HG02884 (cell line): ENCODE results near the gene HSD17B13.
"Not testable (repeated sequence)": the region's sequence is repeated elsewhere in the genome, so short reads cannot be mapped to it uniquely, and the experiment has no call there.

Experiments used
- ATAC-seq: cut with Tn5 transposase; IDR thresholded peaks from one replicate; pipeline ENCODE4 v1.9.1; 2021; ENCODE audit warnings: mild to moderate bottlenecking, moderate library complexity; ENCODE audit not compliant: unreplicated experiment

The HSD17B13 gene

GRCh38 chr4:87322754-87323153, at the start of gene HSD17B13:
HSD17B13 (minus strand) TSS chr4:87322882; CDS start chr4:87322841, 41 bp downstream.
- ATAC-seq = no peak

GRCh38 chr4:87370068-87370467, 47.4 kb upstream of the HSD17B13 start:
- ATAC-seq = no peak

GRCh38 chr4:87366521-87367162, 44.0 kb upstream of the HSD17B13 start:
- no peak for ATAC-seq

GRCh38 chr4:87365348-87365747, 42.7 kb upstream of the HSD17B13 start:
- no peak for ATAC-seq

- ATAC-seq = no peak
Measured at GRCh38 chr4:87363552-87363951, 40.9 kb upstream of the HSD17B13 start.

- no peak for ATAC-seq
Measured at GRCh38 chr4:87360338-87360935, 37.8 kb upstream of the HSD17B13 start.

GRCh38 chr4:87359258-87359657, 36.6 kb upstream of the HSD17B13 start:
- ATAC-seq = no peak

GRCh38 chr4:87356832-87357526, 34.3 kb upstream of the HSD17B13 start:
- ATAC-seq = no peak

- ATAC-seq = no peak
Measured at GRCh38 chr4:87354168-87355102, 31.8 kb upstream of the HSD17B13 start.

- ATAC-seq = peak; percentile 95
Measured at GRCh38 chr4:87353592-87353991, 30.9 kb upstream of the HSD17B13 start.

- ATAC-seq = no peak
Measured at GRCh38 chr4:87345139-87345538, 22.5 kb upstream of the HSD17B13 start.

GRCh38 chr4:87342872-87343271, 20.2 kb upstream of the HSD17B13 start:
- no peak for ATAC-seq

GRCh38 chr4:87341954-87342635, 19.4 kb upstream of the HSD17B13 start:
- not testable (repeated sequence) for ATAC-seq

- ATAC-seq = no peak
Measured at GRCh38 chr4:87339440-87339839, 16.8 kb upstream of the HSD17B13 start.

- no peak for ATAC-seq
Measured at GRCh38 chr4:87337361-87337760, 14.7 kb upstream of the HSD17B13 start.

GRCh38 chr4:87333267-87333666, 10.6 kb upstream of the HSD17B13 start:
- ATAC-seq = no peak

- no peak for ATAC-seq
Measured at GRCh38 chr4:87330761-87331160, 8.1 kb upstream of the HSD17B13 start.

GRCh38 chr4:87327136-87327535, 4.5 kb upstream of the HSD17B13 start:
- no peak for ATAC-seq

GRCh38 chr4:87326460-87326859, 3.8 kb upstream of the HSD17B13 start:
- no peak for ATAC-seq

GRCh38 chr4:87321888-87322287, 794 bp downstream of the HSD17B13 start:
- ATAC-seq = no peak
